ENCODE data around the gene MEIS2. TPM values are rescaled to one million over a fixed set of nuclear protein-coding genes. Genes with fewer than 3 reads are reported as not detected.

MEIS2 gene
- total RNA-seq, result 43.9 TPM
- long read RNA-seq, full-length matches to known transcripts, result 11 of 27 reads
- long read RNA-seq, partial matches to known transcripts, result 10 of 27 reads
- long read RNA-seq, other reads (novel, unspliced or antisense), result 6 of 27 reads

DNA sequence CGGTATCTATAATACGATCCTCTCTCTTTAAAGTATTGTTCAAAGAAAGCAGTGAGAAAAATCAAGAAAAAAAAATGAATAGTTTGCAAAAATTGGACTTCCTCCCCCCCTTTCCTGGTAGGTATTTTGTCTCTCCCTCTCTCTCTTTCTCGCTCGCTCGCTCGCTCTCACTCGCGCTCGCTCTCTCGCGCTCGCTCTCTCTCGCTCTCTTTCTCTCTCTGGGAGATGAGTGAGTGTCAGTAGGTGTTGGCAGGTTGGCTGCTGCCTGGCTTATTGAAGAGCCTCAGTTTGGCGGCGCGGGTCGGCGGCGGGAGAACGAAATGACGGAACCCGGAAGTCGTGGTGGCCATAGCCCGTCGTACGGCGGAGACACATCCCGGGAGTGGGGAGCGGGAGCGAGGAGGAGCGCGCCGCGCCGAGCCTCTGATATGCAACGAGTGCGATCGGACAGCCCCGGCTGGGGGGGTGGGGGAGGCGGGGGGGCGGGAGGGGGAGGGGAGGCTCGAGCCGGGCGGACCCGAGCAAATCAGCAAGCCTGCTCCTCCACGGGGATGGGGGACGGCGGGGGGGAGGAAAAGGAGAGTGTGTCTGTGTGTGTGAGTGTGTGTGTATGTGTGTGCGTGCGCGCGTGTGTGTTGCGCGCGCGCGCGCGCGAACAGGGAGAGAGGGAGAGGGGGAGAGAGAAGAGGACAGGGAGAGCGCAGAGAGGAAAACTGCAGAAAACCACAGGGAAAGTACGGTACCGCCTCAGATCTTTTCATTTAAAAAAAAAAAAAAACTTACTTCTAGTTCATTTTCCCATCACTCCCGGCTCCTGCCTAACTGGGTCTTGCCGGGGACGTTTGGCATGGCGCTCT lies at the start of gene MEIS2:
MEIS2 (minus strand) TSS at position 441 of the 857 bp plus-strand sequence. CDS start 1,083 bp downstream, outside the sequence.
- ATAC-seq (ENCODE audit: poor library complexity) (peak; percentile 71), DNase-seq (peak; percentile 97)
- intact Hi-C loops (cut with DNase I), result loop anchor here (10.0 kb wide), 1 partner anchor 516 kb away; no protein-coding TSS in a partner anchor

DNA sequence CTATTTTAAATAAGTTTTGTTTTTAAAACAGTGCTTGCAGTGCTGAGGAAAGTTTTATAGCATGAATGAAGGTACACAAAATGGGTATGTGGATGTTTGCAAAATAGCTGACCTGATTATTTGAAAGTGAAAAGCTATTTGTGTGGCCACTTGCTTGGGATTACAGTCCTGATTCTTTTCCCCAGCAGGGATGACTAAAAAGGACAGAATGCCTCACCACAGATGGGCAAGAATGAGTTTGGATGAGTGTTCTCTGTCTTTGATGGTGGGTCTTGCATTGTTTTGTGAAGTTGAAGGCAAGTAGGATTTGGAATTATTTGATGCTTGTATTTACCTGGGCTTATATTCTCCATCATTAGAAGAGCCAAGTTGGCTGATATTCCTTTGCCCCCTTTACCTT lies 48.8 kb upstream of the MEIS2 start:
- no peak for DNase-seq
- intact Hi-C loops (cut with DNase I), result no loop called here
- no peak for ATAC-seq (ENCODE audit: poor library complexity)

DNA sequence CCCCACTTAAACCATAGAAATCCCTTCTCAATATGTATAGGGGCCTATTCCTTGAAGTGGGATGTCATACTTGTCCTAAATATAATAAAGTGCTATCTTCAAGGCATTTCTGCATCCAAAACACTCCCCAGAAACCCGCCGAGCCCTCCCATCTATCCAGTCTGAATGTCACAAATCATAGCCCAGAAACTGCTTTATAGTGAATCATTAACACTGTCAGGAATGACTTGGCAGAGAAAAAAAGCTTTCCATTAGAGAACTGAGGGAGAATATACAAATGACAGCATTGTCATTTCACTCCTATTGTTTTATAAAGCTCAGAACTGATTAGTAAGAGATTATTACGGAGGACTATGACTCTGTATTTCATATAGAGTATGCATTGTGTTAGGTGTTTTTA lies 48.4 kb upstream of the MEIS2 start:
- ATAC-seq (ENCODE audit: poor library complexity), result no peak
- intact Hi-C loops (cut with DNase I), result no loop called here
- no peak for DNase-seq

DNA sequence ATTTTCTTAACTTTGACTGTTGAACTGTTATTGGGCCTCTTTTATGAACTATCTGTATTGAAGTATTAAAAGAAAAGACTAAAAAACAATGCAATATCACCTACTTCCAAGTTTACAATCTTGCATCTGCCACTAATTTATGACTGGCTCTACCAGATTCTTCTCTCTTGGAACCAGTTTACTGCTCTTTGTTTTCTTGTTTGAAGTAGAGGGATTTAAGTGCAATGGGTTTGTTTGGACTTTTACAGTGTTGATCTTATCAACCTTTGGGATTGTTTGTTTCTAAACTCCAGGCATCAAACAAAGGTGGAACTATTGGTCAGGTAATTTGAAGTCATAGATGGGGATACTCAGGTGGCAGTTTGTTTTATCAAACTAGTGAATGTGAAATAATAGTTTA lies 43.0 kb upstream of the MEIS2 start:
- ATAC-seq (ENCODE audit: poor library complexity), result no peak
- intact Hi-C loops (cut with DNase I), result no loop called here
- no peak for DNase-seq

DNA sequence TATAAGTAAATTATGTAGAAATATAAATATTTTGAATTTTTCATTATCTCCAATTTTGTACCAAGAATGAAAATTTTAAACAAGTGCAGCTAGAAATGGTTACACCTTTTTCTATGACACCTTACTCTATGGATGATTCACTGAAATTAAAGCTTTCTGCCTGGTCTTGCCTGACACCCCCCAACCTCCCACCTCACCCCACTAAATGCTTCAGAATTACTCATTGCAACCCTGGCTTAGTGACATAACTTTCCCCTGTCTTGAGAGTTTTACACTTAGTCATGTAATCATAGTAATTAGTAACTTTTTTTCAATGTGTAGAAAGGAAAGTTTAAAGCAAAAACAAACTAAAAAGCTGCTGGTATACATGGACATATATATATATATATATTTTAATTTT lies 42.0 kb upstream of the MEIS2 start:
- DNase-seq (no peak), ATAC-seq (ENCODE audit: poor library complexity) (no peak)
- intact Hi-C loops (cut with DNase I), result no loop called here

DNA sequence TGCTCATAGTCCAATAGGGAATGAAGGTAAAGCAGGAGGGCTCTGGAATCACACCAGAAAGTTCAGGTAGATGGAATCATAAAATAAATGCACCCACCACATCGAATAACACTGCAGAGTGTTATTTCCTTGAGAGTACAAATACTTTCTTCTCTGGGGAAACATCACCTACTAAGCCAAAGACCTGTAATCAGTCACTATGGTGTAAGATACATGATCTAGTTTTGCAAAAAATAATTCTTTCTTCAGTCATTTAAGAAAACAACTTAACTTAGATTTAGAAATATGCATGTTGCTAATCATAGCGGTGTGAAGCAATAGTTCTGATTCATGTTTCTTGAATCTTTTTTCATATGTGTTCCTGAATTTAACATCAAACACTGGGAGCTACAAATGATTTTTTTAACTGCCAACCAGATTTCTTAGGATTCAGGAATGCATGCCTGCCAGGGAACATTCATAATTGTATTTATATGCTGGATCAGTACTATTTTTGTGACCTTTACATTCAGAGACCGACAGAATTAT lies 40.2 kb upstream of the MEIS2 start:
- no peak for ATAC-seq (ENCODE audit: poor library complexity)
- DNase-seq, result no peak
- intact Hi-C loops (cut with DNase I), result no loop called here

DNA sequence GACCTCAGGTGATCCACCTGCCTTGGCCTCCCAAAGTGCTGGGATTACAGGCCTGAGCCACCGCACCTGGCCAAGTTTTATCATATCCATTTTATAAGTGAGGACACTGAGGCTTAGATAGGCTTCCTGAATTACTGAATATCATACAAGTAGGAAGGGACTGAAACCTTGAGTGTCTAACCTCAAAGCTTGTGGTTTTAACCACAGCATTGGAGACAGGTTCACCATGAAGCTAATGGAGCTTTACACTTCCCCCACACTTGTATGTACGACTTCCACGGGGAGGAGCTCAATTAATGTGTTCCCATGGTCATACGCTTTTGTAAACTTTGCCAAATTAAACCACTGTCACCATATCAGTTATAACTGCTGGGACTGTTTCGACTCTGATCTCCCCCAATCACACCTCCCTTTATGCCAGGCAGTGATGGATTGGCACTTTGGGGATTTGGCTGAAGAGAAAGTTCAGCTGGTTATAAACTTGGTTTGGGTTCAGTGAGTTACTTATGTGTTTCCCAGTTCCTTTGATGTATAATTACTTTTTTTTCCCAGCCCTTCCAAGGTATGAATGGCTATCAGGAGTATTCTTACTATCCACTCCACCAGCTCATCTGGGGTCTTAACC lies 38.4 kb upstream of the MEIS2 start:
- no peak for DNase-seq
- intact Hi-C loops (cut with DNase I), result no loop called here
- no peak for ATAC-seq (ENCODE audit: poor library complexity)

DNA sequence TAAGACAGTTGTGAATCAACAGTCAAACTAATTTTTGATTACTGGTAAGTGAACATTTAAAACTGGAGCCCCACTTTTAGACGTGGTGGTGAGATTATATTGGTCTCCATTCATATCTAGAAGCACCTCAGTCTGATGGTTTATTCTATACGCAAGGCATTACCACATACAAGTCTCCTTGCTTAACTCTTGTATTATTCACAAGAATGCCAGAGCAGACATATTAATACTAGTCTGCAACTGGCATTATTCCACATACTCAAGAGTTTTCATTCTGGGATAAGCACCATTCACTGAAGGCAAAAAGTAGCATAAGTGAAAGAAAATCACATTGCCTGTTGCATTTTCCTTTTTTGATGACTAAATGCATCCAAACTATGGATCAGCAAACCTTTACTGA lies 36.9 kb upstream of the MEIS2 start:
- intact Hi-C loops (cut with DNase I), result no loop called here
- ATAC-seq (ENCODE audit: poor library complexity) (no peak), DNase-seq (no peak)

DNA sequence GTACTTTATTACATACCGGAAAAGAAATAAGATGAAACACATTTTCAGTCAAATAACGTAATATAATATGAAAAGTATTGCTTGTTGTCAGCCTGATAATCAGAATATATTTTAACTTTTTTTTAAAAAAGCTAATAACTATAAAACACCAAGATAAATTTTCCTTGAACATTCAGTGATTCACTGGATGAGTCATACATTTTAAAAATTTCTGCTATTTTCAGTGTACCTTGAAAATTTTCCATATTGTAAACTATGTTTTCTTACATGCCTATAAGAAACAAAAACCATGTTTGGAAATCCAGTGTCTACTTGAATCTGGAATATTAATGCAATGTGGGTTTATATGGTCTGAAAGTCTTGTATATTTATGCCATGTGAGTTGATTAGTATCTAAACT lies 36.3 kb upstream of the MEIS2 start:
- no peak for DNase-seq
- intact Hi-C loops (cut with DNase I), result no loop called here
- ATAC-seq (ENCODE audit: poor library complexity), result no peak

DNA sequence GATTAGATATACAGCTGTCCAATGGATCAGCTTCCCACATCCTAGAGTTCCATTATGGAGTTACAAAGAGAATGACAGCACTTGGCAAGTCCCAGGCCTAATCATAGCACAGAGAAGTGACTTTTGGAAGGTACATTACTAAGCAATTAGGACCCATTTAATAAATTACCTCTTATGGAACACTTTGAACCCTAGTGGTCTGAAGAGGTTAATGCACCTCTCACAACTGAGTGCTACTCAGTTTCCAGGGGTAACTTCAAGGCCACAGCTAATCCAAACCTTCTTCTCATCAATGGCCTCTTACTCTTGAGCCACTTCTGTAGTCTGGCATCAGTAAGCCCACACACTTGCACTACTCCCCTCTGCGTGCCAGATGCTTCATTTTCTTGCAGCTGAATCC lies 34.9 kb upstream of the MEIS2 start:
- intact Hi-C loops (cut with DNase I), result no loop called here
- ATAC-seq (ENCODE audit: poor library complexity) (peak; percentile 49), DNase-seq (no peak)

DNA sequence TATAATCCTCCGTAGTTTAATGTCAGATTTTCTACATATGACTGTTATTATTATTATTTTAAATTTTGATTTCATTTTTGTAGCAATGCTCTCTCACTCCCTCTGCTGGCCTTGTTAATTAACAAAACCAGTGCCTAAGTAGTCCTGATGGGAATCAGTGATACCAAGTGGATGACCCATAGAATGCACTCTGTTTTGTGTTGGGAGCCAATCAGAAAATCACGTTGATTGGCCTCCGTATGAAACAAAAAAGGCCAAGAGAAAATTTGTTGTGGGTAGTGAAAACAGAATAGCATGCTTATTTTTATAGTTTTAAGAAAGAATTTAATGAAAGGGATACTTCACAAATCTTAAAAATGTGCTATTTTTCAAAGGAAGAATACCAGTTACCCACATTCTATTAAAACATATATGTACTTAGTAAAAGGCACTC lies 34.4 kb upstream of the MEIS2 start:
- ATAC-seq (ENCODE audit: poor library complexity), result peak; percentile 81
- intact Hi-C loops (cut with DNase I), result no loop called here
- no peak for DNase-seq

DNA sequence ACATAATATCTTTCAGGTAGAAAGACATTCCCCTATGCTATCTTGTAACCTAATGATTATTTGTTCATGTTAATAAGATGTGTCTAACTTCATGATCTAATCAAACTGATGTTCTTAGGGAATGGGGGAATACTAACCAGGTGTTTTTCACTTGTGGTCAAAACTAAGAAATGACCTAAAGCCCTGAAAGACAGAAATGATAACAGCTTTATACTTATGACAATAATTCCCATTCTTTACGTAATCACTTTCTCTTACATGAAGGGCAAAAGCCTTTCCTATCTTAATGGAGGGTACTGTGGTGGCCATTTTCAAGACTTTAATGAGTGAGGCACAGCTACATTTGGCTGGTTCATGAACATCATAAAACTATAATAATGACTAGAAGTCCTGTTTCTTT lies 33.9 kb upstream of the MEIS2 start:
- DNase-seq, result no peak
- intact Hi-C loops (cut with DNase I), result no loop called here
- ATAC-seq (ENCODE audit: poor library complexity), result peak; percentile 12

DNA sequence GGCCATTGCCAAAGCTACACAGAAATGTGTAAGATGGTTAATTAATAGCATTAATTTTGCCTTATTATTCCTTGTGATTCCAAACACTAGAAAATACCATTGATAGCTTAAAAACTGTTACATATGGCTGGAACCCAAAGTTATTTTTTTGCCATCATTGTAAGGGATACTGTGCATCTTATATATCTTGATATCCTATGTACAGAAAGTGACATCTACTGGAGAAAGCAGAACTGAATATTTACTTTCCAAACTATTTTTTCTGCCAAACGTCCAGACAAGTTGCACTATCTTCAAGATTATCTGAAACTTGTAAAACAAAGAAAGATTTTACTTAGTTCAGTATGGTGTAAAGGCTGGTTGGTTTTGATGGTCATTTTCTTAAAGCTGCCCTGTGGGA lies 33.3 kb upstream of the MEIS2 start:
- DNase-seq (no peak), ATAC-seq (ENCODE audit: poor library complexity) (peak; percentile 58)
- intact Hi-C loops (cut with DNase I), result no loop called here

DNA sequence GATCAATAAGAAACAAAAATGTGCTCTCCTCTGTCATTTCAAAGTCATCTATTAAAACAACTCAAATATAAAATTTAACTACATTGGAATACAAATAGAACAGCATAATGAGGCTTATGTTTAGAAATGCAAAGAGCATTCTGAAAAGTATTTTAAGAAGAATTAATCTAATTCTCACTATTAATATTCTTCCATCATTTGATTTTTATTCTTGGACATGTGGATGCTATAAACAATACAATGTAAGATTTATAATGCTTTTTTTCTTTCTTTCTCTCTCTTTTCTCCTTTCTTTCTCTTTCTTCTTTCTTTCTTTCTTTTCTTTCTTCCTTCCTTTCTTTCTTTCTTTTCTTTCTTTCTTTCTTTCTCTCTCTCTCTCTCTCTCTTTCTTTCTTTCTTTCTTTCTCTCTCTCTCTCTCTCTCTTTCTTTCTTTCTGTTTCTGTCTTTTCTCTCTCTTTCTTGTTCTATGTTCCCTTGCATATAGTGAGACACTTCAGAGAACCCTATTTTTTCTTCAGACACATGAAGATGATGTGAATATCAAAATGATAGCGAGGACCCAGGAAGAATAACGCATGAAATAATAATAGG lies 32.6 kb upstream of the MEIS2 start:
- intact Hi-C loops (cut with DNase I), result no loop called here
- ATAC-seq (ENCODE audit: poor library complexity), result no peak
- DNase-seq, result no peak

DNA sequence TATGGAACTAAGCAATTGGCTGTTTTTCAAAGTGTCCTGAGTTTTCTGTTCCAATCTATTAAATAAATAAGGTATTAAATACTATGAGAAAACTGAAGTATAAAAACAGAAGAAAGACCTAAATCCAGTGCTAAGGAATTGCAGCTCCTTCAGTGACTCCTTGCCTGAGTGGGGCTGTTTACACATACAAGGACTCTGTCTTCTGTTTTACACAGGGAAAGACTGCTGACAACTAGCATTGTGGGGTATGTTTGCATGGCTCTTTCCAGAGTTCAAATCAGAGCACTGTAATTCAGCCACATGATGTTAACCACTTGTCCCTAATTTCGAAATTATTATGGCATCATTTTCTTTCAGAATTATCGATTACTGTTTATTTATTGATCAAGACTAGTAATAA lies 31.3 kb upstream of the MEIS2 start:
- intact Hi-C loops (cut with DNase I), result no loop called here
- DNase-seq (no peak), ATAC-seq (ENCODE audit: poor library complexity) (peak; percentile 63)

DNA sequence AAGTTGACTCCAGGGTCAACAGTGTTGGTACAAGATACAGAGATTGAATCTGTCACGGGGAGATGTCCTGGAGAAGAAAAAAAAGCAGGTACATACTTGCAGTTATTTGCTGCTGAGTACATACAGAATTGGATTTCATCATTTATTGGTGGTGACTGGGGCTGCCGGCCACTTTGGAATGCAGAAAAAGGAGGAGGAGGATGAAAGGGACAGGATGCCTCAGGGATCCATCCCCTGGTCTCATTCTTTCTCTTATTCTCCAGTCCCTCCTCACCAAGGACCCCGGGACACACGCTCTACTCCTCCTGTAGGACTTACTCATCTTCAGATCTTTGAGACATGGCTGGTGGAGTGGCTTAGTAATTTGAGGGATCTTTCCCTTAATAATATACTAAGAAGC lies 30.0 kb upstream of the MEIS2 start:
- no peak for DNase-seq
- no peak for ATAC-seq (ENCODE audit: poor library complexity)
- intact Hi-C loops (cut with DNase I), result no loop called here

DNA sequence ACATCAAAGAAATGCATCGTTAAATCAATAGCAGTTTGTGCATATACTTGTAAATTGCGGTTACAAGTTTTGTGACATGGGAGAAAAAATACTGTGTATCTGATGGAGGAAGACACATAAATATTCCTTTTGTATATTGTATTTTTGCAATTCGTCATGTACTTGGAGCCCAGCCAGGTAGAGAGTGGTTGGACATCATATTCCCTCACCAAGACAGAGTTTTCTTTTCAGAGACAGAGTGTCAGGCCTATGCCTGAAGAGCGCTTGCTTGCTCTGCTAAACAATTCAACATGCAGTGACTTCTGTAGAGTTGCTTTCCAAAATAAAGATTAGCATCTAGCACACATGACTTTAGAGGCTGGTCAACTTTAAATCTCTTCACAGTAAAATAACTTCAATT lies 24.8 kb upstream of the MEIS2 start:
- intact Hi-C loops (cut with DNase I), result no loop called here
- DNase-seq, result no peak
- ATAC-seq (ENCODE audit: poor library complexity), result no peak

DNA sequence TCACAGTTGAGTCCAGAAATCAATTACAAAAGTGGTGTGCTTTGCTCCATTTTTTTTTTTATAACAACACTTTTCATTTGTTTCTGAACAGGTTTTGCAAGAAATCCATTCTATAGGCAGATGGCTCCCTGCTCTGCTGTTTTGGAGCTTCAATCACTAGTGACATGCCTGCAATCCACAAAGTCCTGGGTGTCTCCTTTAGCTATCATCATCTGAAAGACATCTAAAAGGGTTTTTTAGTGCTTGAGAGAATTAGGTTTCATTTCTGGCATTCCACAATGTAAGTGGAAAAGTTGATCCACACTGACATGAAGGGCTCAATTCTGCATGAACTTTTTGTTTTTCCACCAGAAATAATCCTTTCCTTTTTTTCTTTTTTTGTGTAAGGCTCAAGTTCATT lies 24.0 kb upstream of the MEIS2 start:
- intact Hi-C loops (cut with DNase I), result no loop called here
- DNase-seq, result no peak
- no peak for ATAC-seq (ENCODE audit: poor library complexity)

DNA sequence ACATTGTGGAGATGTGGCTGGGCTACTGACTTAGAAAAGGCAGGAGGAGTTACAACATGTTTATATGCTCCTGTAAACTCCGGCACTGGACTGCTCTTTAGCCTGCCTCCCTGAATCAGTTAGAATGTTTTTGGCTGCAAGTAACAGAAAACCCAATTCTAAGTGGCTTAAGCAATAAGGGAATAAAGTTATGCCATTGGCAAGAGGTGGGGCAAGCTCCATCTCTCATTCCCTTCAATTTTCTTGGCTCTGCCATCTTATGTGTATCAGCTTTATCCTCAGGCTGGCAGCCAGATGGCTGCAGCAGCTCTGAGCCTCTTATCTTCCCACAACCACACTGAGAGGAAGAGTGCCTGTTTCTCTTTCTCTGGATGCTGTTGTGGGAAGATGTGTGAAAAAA lies 22.4 kb upstream of the MEIS2 start:
- intact Hi-C loops (cut with DNase I), result no loop called here
- DNase-seq (no peak), ATAC-seq (ENCODE audit: poor library complexity) (peak; percentile 77)

DNA sequence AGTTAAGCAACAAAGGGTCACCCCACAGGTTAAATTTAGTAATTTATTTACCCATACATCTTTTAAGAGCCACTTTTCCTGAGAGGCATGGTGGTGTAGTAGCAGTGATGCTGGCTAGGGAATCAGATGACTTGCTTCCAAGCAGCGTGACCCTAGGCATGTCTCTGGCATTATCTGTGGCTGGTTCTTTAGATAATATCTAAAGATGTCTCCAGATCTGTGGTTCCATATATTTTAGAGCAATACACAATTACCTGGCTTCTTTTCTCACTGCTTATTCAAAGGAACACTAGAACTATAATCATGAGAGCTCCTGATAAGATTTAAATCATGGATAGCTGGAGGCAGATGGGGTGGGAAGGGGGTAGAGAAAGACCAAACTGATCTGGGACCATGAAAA lies 21.1 kb upstream of the MEIS2 start:
- intact Hi-C loops (cut with DNase I), result no loop called here
- ATAC-seq (ENCODE audit: poor library complexity), result no peak

More for the DNA sequence above, 21.1 kb upstream of the MEIS2 start:
- no peak for DNase-seq

All from Right ventricle myocardium superior (tissue), 1 donor.